PC-9 (cell line): Measurements from ENCODE around the gene CXCR3. TPM values are rescaled to one million over a fixed set of nuclear protein-coding genes. Genes with fewer than 3 reads are reported as not detected.

Source experiments
- BruUV-seq: library from RNA; stranded (reverse); fragments of 400-500 nt; replicated peaks from 2 replicates; lab custom pipeline; 2021; lab: Mats Ljungman, UMichigan
- CTCF ChIA-PET: fragments of 300-600 bp; sonication (Branson Sonifier 250); formaldehyde crosslinking; loops from one replicate; lab custom pipeline; 2022; ENCODE audit warnings: antibody characterized with exemption; lab: Charles Lee
- POLR2A ChIA-PET: fragments of 300-600 bp; sonication (Branson Sonifier 250); formaldehyde crosslinking; loops from one replicate; lab custom pipeline; 2022; ENCODE audit warnings: antibody characterized with exemption; ENCODE audit not compliant: unreplicated experiment; lab: Charles Lee
- DNase-seq, 2 experiments: peaks; one replicate each; pipeline versions ENCODE4 v3.0.0 to v3.0.0-alpha.2; 2015 to 2022; ENCODE audit warnings: mixed read lengths in 1 of 2
- H2AFZ ChIP-seq: fragments of 200-600 bp; sonication (generic); 2 replicates; pipeline ENCODE4 v1.8.1; 2017; ENCODE audit warnings: antibody characterized with exemption
- H3F3A ChIP-seq: fragments of 200-600 bp; sonication (generic); 2 replicates; pipeline ENCODE4 v1.8.1; 2017; ENCODE audit warnings: antibody characterized with exemption, mild to moderate bottlenecking, low read depth; ENCODE audit not compliant: insufficient read depth
- H3K27ac ChIP-seq: fragments of 200-600 bp; sonication (generic); 2 replicates; pipeline ENCODE4 v1.6.1; 2016; ENCODE audit warnings: mixed run types
- H3K27me3 ChIP-seq: fragments of 200-600 bp; sonication (generic); 2 replicates; pipeline ENCODE4 v1.6.1; 2016; ENCODE audit warnings: low read depth, mixed run types; ENCODE audit not compliant: insufficient read depth
- H3K36me3 ChIP-seq: fragments of 200-600 bp; sonication (generic); 2 replicates; pipeline ENCODE4 v1.6.1; 2016; ENCODE audit warnings: low read depth, mixed run types
- H3K4me1 ChIP-seq: fragments of 200-600 bp; sonication (generic); replicated peaks from 2 replicates; pipeline ENCODE4 v1.6.1; 2016; ENCODE audit warnings: mixed run types; ENCODE audit not compliant: insufficient read depth
- H3K4me2 ChIP-seq: fragments of 200-600 bp; sonication (generic); 2 replicates; pipeline ENCODE4 v1.6.1; 2017; ENCODE audit warnings: mixed run types
- H3K4me3 ChIP-seq: fragments of 200-600 bp; sonication (generic); 2 replicates; pipeline ENCODE4 v1.6.1; 2016; ENCODE audit warnings: mixed run types
- H3K79me2 ChIP-seq: fragments of 200-600 bp; sonication (generic); 2 replicates; pipeline ENCODE4 v1.6.1; 2017; ENCODE audit warnings: low read depth, mixed run types
- H3K9me2 ChIP-seq: fragments of 200-600 bp; sonication (generic); 2 replicates; pipeline ENCODE4 v1.8.1; 2017; ENCODE audit warnings: mild to moderate bottlenecking; ENCODE audit not compliant: insufficient read depth
- H3K9me3 ChIP-seq: fragments of 200-600 bp; sonication (generic); 2 replicates; pipeline ENCODE4 v1.8.1; 2016; ENCODE audit warnings: low read depth; ENCODE audit not compliant: insufficient read depth
- H4K20me1 ChIP-seq: fragments of 200-600 bp; sonication (generic); 2 replicates; pipeline ENCODE4 v1.8.1; 2017; ENCODE audit not compliant: insufficient read depth
- EZH2 ChIP-seq: fragments of 200-600 bp; sonication (generic); IDR thresholded peaks from 2 replicates; pipeline ENCODE4 v1.8.0; 2017; ENCODE audit warnings: antibody characterized with exemption, low read depth
- intact Hi-C: fragments of 100-400 bp; cut with micrococcal nuclease; formaldehyde crosslinking; loops from one replicate; pipeline ENCODE4 v1.10.0; 2022; ENCODE audit not compliant: unreplicated experiment
- total RNA-seq: library from RNA; stranded (reverse); gene quantifications from 2 replicates; pipeline ENCODE4 v1.2.3, GENCODE V29; 2021
- TF ChIP-seq, protein P1 (sequence below): fragments of 200-600 bp; sonication (generic); conservative IDR thresholded peaks from 2 replicates; pipeline ENCODE4 v1.6.1; 2017; ENCODE audit warnings: mixed run types, antibody characterized with exemption, mild to moderate bottlenecking, moderate library complexity

Gene CXCR3
- total RNA-seq, 1 experiment from 2014 or later: not detected

DNA sequence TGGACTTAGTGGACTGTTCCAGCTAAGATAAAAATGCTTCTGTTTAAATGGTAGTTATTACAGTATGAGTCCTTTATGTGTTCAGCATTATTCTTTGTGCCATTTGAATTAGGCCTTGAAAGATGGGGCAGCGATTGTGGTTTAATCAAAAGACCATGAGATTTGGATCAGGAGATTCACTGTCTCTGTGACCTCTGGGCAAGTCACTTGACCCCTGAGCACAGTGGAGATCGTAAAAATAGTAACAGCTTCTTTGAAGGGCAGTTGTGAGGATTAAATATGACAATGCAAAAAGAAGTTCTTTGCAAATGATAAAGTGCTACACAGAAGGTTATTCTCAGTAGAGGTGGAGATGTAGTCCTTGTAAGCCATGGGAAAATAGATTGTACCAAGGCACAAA is 10.8 kb downstream of the CXCR3 start:
- H3K4me3 ChIP-seq: no peak overlapping the region
- ChIA-PET POLR2A (no interaction called here), CTCF (no interaction called here)
- no peak for TF ChIP-seq EZH2
- TF ChIP-seq, protein P1, sequence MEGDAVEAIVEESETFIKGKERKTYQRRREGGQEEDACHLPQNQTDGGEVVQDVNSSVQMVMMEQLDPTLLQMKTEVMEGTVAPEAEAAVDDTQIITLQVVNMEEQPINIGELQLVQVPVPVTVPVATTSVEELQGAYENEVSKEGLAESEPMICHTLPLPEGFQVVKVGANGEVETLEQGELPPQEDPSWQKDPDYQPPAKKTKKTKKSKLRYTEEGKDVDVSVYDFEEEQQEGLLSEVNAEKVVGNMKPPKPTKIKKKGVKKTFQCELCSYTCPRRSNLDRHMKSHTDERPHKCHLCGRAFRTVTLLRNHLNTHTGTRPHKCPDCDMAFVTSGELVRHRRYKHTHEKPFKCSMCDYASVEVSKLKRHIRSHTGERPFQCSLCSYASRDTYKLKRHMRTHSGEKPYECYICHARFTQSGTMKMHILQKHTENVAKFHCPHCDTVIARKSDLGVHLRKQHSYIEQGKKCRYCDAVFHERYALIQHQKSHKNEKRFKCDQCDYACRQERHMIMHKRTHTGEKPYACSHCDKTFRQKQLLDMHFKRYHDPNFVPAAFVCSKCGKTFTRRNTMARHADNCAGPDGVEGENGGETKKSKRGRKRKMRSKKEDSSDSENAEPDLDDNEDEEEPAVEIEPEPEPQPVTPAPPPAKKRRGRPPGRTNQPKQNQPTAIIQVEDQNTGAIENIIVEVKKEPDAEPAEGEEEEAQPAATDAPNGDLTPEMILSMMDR: no peak
- no peaks in the 10 kb centered on the region for H3K9me2 ChIP-seq
- no peaks in the 10 kb centered on the region for H3K79me2 ChIP-seq
- H4K20me1 ChIP-seq: no peaks in the 10 kb centered on the region
- H3K9me3 ChIP-seq: no peaks in the 10 kb centered on the region
- no peaks in the 10 kb centered on the region for H3K36me3 ChIP-seq
- no peaks in the 10 kb centered on the region for H3K4me1 ChIP-seq
- H3K27ac ChIP-seq: no peak overlapping the region
- no peaks in the 10 kb centered on the region for H3F3A ChIP-seq
- H3K27me3 ChIP-seq: no peaks in the 10 kb centered on the region
- intact Hi-C loops: no loop called here
- no peak for DNase-seq
- no TSS peak for BruUV-seq
- H3K4me2 ChIP-seq: no peak overlapping the region
- H2AFZ ChIP-seq: no peak overlapping the region

DNA sequence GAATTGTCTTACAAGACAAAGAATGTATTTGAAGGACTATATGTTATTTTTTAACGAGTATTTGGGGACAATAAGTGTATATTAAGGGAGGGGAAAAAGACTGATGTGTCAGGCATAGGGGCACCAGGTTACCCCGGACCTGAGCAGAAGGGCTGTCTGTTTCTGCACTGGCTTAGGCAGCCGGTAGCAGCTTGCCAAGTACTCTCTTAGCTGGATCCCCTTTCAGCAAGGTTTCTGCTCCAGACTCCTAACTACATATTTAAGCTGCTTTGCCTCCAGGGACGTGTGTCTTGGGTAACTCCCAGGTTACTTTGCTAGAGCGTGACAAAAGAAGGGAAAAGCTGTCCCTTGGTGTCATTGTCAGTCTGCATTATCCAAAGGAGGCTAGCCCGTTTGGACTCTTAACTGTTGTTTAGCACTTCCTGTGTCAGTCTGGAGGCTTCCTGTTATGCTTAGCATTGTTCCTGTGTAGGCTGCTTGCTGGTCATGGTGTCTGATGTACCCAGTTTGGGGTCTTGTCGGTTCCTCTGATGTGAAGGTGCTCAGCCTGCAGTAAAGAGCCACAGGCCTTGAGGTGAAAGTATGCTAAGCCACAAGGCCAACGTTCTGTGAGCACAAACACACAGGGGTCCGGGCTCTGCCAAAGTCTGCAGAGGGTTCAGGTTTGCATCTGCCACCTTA is 11.6 kb downstream of the CXCR3 start:
- TF ChIP-seq, protein P1: no peak
- TF ChIP-seq EZH2: no peak
- no TSS peak for BruUV-seq
- Histone ChIP-seq H3K79me2 (no peaks in the 10 kb centered on the region), H3K4me3 (no peak overlapping the region), H2AFZ (no peak overlapping the region), H3K36me3 (no peaks in the 10 kb centered on the region), H3K9me2 (no peaks in the 10 kb centered on the region), H3K27me3 (no peaks in the 10 kb centered on the region), H3K9me3 (no peaks in the 10 kb centered on the region), H3K4me2 (no peak overlapping the region), H3K4me1 (no peaks in the 10 kb centered on the region), H3K27ac (no peak overlapping the region), H3F3A (no peaks in the 10 kb centered on the region), H4K20me1 (no peaks in the 10 kb centered on the region)
- intact Hi-C loops: no loop called here
- no peak for DNase-seq
- POLR2A ChIA-PET: no interaction called here
- CTCF ChIA-PET: no interaction called here

DNA sequence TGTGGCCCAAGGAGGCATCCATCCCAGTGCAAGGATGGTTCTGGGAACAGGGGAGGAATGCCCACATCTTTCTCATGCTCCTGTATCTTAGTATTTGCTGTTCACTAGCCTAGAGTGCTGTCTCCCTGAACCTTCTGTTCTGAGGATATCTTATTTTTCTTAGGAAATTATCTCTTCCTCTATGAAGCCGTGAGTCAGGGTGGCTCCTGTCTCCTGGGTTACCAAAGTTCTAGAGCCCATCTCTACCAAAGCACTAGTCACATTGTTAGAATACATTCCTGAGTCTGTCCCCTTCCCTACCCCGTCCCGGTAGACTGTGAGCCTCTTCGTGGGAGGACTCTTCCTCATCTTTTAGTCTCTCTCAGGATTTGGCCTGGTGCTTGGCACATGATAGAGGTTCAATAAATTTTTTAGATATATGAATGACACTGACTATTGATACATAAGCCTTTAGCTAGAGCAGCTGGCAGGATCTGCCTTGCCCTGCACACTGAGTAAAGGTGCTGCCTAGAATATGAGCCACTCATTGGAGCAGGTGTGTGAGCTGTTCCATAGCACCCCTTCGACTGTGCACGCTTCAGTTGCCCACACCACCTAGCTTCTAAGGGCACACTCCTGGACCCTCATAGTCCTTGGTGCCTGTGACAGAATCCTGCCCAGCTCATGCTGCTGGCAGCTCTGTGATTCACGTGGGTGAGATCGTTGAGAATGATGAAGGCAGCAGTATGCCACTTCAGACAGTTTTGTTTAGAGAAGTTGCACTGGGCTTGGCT is 13.3 kb downstream of the CXCR3 start:
- no peak for TF ChIP-seq EZH2
- TF ChIP-seq, protein P1: no peak
- POLR2A ChIA-PET: no interaction called here
- no TSS peak for BruUV-seq
- Histone ChIP-seq H4K20me1 (no peaks in the 10 kb centered on the region), H3K27me3 (no peaks in the 10 kb centered on the region), H2AFZ (no peak overlapping the region), H3K79me2 (no peaks in the 10 kb centered on the region), H3F3A (no peaks in the 10 kb centered on the region), H3K9me2 (no peaks in the 10 kb centered on the region), H3K9me3 (no peaks in the 10 kb centered on the region), H3K4me1 (no peaks in the 10 kb centered on the region), H3K4me2 (no peak overlapping the region), H3K27ac (no peak overlapping the region), H3K4me3 (no peak overlapping the region), H3K36me3 (no peaks in the 10 kb centered on the region)
- CTCF ChIA-PET: no interaction called here
- intact Hi-C loops: no loop called here
- no peak for DNase-seq
